NCI-H524 treated with DMSO at 0.1 percent for 48 hours (cell line): ENCODE results near the gene TNF.
"Not testable (repeated sequence)": the region's sequence is repeated elsewhere in the genome, so short reads cannot be mapped to it uniquely, and the experiment has no call there.

ENCODE experiments used
- DNase-seq: peaks from one replicate; lab custom pipeline; 2025; lab: John Stamatoyannopoulos, UW

Gene TNF

DNA sequence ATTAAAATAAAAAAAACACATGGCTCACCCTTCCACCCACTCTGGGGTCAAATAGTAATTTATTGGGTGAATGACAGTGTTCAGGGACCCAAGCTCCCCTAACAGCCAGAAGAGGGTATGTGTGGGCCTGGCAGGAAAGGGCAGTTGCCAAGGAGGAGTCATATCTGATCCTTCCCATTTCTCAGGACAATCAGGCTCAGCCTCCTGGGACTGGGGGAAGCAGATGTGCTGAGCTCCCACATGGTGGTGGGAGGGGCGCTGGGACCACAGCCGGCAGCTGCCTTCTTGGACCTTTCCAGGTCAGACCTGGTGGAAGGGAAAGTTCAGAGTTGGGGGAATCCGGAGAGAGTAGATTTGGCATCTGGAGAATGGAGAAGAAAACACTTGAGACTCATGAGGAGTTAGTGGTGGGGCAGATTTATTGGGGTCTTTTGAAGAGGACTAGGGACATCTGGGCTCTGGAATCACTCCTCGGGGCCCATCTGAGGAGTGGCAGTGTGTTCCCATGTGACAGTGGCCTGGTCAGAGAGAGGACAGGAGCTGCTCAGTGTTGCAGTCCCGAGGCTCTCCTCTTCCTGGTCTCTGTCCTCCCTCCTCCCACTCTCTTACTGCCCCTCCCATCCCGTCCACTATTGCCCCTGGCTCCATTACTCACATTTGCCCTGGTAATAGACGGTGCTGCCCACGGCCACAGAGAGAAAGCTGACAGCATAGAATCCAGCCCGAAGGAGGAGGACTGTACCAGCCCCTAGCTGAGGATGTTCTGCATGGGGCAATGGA lies 13.7 kb downstream of the TNF start:
- no peak for DNase-seq

DNA sequence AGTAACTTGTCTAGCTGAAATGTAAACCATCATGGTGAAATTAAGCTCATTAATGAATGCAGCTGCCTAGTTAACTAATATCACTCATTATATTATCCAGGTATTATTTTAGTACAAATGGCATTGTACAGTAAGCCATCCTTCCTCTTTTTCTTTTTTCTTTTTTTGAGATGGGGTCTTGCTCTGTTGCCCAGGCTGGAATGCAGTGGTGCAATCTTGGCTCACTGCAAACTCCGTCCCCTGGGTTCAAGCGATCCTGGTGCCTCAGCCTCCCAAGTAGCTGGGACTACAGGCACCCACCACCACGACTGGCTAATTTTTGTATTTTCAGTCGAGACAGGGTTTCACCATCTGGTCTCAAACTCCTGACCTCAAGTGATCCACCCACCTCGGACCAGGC lies 15.3 kb downstream of the TNF start:
- not testable (repeated sequence) for DNase-seq

DNA sequence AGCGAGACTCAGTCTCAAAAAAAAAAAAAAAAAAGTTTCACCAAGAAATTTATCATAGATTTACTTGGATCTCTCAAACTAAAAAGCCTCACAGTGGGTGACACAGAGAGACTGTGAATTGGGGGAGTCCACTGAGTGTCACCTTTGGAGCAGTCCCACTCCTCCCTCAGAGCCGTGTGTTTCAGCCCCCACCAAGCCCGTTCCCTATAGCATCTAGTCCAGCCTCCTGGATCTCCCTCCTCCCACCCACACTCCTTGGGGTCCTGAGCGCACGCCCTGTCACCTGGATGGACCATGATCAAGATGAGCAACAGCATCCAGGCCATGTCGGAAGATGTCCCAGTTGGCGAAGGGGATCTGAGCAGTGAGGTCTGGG lies 17.0 kb downstream of the TNF start:
- no peak for DNase-seq

DNA sequence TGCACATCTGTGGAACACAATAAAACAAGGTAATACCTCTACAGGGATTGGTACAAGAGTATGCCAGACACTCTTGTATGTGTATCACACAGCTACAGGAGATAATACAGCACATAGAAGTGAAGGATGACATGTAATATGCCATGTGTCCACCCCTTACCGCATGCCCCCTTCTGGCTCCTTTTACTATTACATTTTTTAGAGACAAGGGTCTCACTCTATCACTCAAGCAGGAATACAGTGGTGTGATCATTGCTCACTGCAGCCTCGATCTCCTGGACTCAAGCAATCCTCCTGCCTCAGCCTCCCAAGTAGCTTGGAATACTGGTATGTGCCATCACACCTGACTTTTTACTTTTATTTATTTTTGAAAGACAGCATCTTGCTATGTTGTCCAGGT lies 21.6 kb downstream of the TNF start:
- DNase-seq: peak; percentile 19

DNA sequence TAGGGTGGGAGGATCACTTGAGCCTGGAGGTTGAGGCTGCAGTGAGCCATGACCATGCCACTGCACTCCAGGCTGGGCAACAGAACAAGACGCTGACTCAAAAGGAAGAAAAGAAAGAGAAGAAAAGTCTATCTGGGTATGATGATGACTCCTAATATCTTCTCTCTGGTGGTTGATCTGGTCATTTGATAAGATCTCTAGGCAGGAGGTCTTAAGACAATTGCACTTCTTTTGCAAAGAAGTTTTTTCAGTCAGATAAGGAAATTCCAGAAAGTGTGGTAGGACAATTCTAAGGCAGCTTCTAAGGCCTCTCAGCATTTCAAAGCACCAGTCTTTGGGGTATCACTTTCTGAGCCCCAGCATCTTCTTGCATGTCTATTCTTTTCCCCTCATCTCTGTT lies 32.0 kb downstream of the TNF start:
- DNase-seq: no peak

DNA sequence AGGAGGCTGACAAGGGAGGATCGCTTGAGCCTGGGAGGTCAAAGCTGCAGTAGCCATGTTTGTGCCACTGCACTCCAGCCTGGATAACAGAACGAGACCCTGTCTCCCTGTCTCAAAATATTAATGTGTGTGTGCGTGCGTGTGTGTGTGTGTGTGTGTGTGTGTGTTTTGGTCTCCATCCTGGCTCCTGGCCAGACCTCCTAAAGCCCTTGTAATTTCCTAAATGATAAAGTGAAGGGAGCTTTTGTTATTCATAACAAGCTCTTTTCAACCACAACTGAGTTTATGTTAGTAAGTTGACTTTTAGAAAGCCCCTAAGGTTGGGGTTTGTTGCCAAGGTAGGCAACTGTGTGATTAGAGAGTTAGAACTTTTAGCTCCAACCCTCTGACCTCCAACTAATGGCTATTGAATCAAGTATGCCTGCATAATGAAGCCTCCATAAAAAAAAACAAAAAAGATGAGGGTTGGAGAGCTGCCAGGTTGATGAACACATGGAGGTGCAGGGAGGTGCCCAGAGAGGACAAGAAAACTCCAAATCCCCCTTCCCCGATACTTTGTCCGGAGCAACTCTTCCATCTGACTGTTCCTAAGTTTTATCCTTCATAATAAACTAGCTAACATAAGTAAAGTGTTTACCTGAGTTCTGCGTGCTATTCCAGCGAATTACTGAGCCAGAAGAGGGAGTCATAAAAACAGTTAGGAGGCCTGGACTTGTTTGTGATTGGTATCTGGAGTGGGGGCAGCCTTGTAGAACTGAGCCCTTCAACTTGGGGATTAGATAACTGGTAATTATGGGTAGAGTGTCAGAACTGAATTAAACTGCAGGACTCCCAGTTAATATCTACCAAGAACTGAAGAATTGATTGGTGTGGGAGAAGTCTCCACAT lies 34.4 kb downstream of the TNF start:
- no peak for DNase-seq

DNA sequence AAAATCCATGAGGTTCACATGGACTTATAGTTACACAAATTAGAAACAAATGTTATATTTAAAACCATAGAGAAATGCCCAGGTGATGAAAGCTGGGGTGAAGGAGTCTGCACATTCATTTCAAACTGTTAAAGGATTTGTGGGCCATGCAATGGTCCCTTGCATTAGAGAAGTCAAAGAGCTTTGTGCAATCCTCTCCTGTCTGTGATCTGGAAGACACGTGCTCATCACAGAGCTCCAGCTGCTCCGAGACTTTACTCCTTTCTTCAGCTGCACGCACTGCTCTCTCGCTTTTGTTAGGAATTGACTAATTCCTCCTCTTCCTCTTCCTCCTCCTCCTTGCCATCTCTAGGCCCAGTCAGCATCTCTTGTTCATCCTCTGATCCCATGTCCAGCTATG lies 35.6 kb downstream of the TNF start:
- DNase-seq: no peak

DNA sequence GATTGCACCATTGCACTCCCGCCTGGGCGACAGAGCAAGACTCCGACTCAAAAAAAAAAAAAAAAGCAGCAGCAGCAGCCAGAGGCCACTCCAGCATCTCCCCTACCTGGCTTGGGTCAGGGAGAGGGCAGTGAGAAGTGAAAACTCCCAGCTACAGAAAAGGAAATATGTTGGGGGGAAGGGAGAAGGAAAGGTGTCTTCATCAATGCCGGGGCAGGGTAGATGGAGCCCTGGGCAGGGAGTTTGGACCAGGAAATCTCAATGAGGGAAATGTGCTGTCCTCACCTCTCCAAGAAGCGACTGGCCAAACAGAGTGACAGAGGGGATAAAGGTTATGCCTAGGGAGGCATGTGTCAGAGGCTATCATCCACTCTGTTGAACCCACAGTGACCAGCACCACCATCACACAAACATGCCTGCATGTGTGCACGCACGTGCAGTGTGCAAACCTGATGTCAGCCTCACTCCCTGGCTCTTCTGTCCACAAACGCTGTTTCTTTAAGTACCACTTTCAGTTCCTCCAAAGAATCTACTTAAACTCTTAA lies 38.8 kb downstream of the TNF start:
- no peak for DNase-seq

DNA sequence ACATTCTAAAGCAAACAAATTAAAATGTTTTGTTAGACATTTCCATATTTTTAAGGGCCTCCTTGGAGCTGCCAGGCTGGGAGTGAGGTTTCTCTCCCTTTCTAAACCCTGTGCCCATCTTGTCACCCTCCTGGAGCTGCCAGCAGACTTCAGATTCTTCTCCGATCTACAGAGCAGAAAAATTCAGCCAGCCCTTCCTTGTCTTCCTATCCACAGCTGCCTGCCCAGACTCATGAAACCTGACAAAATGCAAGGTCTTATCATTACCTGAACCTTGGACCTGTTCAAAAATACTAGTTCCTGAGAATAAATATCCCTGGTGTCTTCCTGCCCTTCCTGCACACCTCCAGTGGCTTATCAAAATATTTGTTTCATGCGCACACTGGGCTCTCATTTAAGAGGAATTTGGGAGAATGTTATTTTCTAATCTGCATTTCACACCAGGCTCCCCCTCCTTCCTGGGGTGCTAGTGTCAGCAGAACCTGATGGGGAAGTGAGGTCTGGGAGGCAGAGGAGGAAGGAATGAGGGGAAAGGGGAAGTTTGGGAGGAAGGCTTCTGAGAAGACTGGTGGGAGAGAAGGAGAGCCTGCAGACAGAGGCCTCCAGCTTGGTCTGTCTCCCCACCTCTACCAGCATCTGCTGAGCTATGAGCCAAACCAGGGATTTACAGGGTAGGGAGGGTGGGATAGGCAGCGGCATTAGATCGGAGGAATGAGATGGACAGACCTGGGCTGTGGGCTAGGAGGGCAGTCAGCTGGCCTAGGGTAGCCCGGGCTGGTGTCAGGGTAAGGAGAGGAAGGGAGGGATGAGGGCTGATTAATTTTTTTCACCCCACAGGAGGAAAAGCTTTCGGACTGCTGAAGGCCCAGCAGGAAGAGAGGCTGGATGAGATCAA lies 39.6 kb downstream of the TNF start, which contains the start of gene AIF1:
TSS of gene AIF1 (plus strand) at position 551 of the 895 bp plus-strand sequence. CDS start at position 647, 96 bp downstream.
- DNase-seq: no peak

DNA sequence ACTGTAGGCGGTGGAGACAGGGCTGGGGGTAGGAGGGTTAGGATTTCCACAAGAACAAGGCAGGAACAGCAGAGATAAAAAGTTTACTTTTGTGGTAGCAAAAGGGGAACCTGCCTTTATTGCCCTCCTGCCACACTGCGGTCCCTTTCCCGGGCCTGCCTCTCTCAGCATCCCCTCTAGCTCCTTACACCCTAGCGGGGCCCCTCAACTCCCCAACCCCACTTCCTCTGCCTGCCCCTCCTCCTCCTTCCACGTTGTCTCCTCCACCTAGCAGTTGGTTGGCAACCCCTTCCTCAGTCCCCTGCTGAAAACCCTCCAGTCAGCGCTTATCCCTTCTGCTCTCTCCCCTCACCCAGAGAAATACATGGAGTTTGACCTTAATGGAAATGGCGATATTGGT lies 40.4 kb downstream of the TNF start:
- no peak for DNase-seq

DNA sequence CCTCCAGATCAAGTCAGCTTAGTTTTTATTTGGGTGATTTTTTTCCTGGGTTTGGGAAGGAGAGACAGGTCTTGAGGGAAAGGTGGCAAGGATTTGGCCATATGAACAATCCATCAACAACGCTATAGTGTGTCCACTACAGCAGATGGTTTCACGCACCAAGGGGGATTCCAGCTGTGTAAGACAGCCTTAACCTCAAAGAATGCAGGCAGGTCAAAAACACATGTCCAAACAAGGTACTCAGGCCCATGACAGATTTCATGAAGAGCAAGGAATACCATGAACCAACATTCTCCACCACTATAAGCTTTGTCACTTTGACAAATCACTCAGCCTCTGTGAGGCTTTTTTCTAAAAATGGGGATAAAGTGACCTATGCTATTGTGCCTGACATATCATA lies 41.6 kb downstream of the TNF start:
- DNase-seq: no peak

DNA sequence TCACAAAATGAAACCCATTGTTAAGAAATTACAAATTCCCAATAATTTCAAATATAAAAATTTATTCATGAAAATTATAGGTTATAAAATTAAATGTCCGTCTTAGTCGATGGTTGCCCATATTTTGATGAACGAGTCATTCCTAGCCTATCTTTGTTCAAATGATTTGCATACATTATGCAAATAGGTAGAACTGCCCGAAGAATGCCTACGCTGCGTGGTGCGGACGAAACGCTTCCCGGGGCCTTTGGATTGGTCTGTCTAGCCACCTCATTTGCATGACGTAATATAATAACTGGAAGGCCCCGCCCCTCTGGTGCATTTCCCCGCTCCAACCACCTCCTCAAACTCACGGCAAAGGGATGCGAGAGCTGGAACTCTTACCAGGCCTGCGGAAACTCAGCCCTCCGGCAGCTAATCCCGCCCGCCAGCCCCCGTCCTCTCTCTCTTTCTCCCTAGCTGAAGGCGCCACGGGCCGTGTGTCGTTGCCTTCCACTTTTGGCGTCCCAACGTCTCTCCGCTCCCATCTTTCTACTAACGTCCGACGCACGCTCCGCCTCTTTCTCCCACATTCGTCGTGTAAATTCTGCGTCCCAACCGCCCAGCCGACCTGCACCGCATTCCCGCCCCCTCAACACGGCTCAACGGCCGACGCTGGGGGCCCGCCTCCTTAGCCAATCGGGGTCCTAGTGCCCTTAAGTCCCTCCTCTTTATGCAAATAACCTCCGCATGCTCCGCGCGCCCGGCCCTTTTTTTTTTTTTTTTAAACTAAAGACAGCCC lies 44.6 kb downstream of the TNF start:
- DNase-seq: peak; percentile 94

DNA sequence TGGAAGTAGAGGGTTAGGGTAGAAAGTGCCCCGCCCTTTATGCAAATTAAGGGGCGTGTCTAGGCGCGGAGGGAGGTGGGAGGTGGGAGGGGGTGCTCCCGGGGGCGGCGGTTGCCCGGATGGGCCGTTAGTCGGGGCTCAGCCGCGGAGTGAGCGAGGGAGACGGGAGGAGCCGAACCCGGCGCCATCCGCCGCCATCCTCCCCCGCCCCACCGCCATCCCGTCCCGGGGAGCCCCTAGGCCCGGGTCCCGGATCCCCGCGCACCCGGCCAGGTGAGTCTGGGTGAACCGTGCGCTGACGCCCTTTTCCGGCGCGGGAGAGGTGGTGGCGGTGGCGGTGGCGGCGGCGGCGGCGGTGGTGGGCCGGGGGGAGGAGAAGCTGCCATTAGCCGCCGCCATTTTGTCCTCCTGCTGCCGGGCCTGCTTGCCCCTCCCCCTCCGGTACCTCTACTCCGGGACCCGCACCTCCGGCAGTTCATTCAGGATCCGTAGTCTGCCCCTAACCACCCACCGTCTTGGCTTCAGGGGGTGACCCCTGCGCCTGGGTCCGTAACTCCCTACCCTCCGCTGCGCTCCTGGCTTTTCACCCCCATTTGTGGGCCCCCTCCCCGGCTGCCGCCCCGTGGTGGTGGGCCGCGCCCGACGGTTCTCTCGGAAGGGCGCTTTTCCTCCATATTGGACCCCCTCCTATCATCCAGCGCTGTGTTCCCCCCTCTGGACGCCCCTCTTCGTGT lies 45.4 kb downstream of the TNF start, which contains the start of gene PRRC2A:
TSS of gene PRRC2A (plus strand) at position 130 of the 734 bp plus-strand sequence. CDS start 2,075 bp downstream, outside the sequence.
- no peak for DNase-seq

DNA sequence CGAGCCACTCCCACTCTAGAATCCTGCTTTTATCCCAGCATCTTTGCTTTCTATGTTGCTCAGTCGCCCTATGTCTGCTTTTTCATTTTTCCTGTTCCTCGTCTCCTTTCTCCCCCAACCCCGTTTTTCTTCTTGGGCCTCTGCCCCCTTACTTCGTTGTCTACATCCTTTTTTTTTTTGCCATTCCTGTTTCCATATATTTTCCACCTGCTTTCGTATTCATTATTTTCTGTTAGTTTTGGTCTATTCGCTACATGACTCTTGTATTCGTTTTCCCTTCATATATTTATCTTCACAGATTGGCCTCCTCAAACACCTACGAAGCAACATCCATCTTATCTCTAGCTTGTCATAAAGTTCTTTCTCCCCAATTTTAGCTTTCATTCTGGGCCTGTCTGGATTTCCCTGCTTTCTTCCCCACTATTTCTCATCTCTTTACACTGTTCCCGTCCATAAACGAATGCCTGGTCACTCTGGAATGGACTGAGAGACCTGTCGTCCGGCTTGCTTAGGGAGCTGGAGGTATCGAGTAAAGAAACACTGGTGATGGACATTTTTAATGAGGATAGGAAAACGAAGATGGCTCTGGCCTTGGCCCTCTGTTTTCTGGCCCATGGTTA lies 46.1 kb downstream of the TNF start:
- DNase-seq: no peak

DNA sequence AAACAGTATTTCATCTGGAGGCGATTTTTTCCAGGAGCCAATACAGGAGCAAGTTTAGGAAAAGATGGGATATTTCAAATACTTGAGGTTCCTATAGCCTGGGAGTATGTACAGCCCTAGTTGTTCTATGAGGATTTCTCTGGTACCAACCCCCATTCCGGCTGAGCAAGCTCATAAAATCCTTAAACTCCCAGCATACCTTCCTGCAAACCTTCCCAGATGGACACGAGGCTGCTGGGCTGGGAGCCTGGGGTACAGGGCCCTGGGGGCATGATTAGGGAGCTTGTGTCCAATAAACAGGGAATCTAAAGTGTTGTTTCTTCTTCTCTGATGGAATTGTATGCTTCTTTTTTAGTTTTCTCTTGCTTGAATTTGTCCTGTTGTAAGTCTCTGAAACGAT lies 46.6 kb downstream of the TNF start:
- no peak for DNase-seq

DNA sequence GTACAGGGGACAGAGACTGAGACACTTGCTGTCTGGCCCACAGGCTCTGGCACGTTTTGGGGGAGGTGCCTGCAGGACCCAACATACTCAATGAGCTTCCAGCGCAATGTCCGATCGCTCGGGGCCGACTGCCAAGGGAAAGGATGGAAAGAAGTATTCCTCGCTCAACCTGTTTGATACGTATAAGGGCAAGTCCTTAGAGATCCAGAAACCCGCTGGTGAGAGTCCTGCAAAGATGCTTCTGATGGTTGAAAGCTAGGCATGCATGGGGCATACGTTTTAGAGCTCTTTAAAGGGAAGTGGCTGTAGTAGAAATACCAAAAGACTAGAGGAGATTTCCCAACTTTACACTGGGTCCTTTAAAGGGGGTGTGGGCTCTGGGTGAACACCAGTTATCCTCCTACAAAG lies 47.3 kb downstream of the TNF start:
- no peak for DNase-seq

DNA sequence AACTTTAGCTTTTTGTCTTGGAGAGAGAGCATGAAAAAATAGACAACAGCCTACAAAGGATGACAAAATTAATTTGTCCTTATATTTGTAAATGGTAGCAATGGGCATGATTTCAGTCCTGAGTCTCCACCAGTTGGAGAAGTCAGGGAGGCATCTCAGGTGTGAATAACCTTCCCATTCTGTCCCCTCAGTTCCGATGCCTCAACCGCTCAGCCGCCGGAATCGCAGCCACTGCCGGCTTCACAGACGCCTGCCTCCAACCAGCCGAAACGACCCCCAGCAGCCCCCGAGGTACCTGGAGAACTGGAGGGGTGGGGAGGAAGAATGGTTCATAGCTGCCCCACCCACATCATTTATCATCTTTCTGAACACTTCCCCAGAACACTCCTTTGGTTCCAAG lies 48.7 kb downstream of the TNF start:
- no peak for DNase-seq

DNA sequence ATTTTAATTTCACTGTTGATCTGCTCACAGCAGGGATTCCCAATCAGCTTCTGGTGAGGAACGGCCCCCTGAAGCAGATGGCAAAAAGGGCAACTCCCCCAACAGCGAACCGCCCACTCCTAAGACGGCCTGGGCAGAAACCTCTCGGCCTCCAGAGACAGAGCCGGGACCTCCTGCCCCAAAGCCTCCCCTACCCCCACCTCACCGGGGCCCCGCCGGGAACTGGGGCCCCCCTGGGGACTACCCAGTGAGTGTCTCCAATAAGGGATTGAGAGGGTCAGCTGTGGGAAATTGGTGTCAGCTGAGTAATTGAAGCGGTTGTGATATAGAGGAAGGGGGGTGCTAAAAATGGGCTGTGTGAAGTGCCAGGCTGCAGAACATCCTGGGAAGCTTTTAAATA lies 51.6 kb downstream of the TNF start:
- DNase-seq: no peak

DNA sequence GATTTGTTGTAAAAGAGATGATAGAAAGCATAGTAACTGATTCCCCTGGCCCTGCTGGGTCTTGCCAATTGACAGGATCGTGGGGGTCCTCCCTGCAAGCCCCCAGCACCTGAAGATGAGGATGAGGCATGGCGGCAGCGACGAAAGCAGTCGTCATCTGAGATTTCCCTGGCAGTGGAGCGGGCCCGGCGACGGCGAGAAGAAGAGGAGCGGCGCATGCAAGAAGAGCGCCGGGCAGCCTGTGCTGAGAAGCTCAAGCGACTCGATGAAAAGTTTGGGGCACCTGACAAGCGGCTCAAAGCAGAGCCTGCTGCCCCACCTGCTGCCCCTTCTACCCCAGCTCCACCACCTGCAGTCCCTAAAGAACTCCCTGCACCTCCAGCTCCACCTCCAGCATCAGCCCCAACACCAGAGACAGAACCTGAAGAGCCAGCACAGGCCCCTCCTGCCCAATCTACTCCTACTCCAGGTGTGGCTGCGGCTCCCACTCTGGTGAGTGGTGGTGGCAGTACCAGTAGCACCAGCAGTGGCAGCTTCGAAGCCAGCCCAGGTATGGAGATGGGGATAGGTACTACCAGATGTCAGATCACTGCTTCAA lies 52.4 kb downstream of the TNF start:
- DNase-seq: no peak
